Medulla oblongata (tissue), 1 donor: ENCODE results near the gene SPG11.

Experiments
- DNase-seq: peaks from one replicate; pipeline ENCODE4 v3.0.0-alpha.2; 2015; ENCODE audit errors: extremely low spot score

SPG11 gene

GRCh38 chr15:44519537-44519936 lies 143.9 kb downstream of the SPG11 start:
- DNase-seq = no peak

DNA sequence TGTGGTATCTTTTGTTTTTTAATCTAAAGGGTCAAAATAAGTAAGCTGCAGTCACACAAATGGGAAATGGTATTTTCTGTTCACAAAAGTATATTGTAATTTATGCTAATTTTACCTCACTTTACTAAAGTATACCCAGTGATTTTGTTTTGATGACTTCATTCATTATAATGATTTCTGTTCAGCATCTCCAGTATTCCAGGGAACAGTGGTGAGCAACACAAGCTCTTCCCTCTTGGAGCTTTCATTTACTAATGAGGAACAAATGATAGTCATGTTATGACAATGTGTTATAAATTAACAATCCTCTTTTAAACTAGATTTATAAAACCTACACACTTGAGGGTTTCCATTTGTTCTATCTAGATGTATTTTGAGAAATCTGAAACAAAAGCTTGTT lies 147.0 kb downstream of the SPG11 start:
- DNase-seq = no peak
